ENCODE measurements around the gene CDK4. TPM values are rescaled to one million over a fixed set of nuclear protein-coding genes. Genes with fewer than 3 reads are reported as not detected.

CDK4 gene
- total RNA-seq, 1 experiment from 2014 or later: 210 TPM

DNA sequence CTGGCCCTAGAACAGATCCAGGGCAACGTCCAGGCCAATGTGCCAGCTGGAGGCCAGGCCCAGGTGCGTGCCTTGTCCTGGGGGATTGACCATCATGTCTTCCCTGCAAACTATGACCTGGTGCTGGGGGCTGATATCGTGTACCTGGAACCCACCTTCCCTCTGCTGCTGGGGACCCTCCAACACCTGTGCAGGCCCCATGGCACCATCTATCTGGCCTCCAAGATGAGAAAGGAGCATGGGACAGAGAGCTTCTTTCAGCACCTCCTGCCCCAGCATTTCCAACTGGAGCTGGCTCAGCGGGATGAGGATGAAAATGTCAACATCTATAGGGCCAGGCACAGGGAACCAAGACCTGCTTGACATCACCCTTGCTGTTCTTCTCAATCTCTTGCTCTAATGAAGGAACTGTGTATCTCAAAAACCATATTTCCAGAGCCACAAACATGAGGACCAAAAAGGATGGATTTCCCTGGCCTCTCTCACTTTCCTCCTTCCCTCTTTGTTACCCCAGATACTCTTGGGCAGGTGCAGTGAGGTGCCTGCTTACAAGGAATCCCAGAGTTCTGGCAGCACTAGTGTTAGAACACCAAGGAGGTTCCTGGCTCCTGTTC, 28.3 kb upstream of the CDK4 start:
- BruUV-seq (replicated peaks): no TSS peak
- no peaks in the 10 kb centered on the region for H3K4me1 ChIP-seq
- DNase-seq: no peak
- intact Hi-C loops (cut with micrococcal nuclease; ENCODE audit: unreplicated experiment): no loop called here
- Mint-ChIP-seq H3K9me3 (ENCODE audit: unreplicated experiment) (no peaks in the 10 kb centered on the region), H3K4me3 (ENCODE audit: unreplicated experiment) (no peak overlapping the region), H3K36me3 (ENCODE audit: insufficient read depth, unreplicated experiment) (peaks cover 15% of the 10 kb centered on the region), H3K4me1 (ENCODE audit: low read depth, unreplicated experiment) (no peaks in the 10 kb centered on the region), H3K27me3 (ENCODE audit: insufficient read depth, unreplicated experiment) (no peaks in the 10 kb centered on the region), H3K27ac (ENCODE audit: unreplicated experiment) (no peak overlapping the region)
- H3K27me3 ChIP-seq (replicated peaks; ENCODE audit: control insufficient read depth, insufficient read depth, low read length): no peaks in the 10 kb centered on the region
- TF ChIP-seq, protein P1, sequence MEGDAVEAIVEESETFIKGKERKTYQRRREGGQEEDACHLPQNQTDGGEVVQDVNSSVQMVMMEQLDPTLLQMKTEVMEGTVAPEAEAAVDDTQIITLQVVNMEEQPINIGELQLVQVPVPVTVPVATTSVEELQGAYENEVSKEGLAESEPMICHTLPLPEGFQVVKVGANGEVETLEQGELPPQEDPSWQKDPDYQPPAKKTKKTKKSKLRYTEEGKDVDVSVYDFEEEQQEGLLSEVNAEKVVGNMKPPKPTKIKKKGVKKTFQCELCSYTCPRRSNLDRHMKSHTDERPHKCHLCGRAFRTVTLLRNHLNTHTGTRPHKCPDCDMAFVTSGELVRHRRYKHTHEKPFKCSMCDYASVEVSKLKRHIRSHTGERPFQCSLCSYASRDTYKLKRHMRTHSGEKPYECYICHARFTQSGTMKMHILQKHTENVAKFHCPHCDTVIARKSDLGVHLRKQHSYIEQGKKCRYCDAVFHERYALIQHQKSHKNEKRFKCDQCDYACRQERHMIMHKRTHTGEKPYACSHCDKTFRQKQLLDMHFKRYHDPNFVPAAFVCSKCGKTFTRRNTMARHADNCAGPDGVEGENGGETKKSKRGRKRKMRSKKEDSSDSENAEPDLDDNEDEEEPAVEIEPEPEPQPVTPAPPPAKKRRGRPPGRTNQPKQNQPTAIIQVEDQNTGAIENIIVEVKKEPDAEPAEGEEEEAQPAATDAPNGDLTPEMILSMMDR (IDR thresholded peaks at IDR 0.05; ENCODE audit: insufficient read depth in 1 of 2, low read depth in 1 of 2, low read length in 1 of 2, severe bottlenecking in 1 of 2, unreplicated experiment in 1 of 2): no peak
- H3K9me3 ChIP-seq: no peaks in the 10 kb centered on the region
- CTCF ChIA-PET: interaction anchor here (1.0 to 1.2 kb wide), 2 partner anchors 8 to 21 kb away, joined by 3 read pairs; partner anchors contain the start of genes EEF1AKMT3 and METTL1
- H3K4me3 ChIP-seq (ENCODE audit: low read depth, low read length): no peak overlapping the region
- no peaks in the 10 kb centered on the region for H3K36me3 ChIP-seq (ENCODE audit: control insufficient read depth, insufficient read depth, low read length)
- POLR2A ChIA-PET: no interaction called here

DNA sequence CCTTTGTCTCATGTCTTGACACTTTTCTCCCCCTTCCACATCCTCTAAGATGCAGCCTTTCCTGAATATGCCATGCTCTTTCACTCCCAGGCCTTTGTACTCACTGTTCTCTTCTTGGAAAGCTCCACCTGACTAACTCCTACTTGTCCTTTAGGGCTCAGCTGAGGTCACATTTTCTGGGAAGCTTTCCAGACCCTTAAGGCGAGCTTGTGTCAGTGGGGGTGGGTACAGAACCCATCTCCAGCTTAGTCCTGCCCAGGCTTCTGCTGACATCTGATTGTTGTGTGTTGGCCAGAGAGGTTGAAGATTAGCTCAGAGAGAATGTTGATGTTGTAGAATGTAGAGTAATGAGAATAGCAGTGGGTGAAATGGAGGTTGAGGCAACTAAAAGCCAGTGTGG, 27.6 kb upstream of the CDK4 start:
- Mint-ChIP-seq H3K9me3 (ENCODE audit: unreplicated experiment) (no peaks in the 10 kb centered on the region), H3K27ac (ENCODE audit: unreplicated experiment) (no peak overlapping the region), H3K27me3 (ENCODE audit: insufficient read depth, unreplicated experiment) (no peaks in the 10 kb centered on the region), H3K4me1 (ENCODE audit: low read depth, unreplicated experiment) (no peaks in the 10 kb centered on the region), H3K4me3 (ENCODE audit: unreplicated experiment) (no peak overlapping the region), H3K36me3 (ENCODE audit: insufficient read depth, unreplicated experiment) (peaks cover 15% of the 10 kb centered on the region)
- Histone ChIP-seq H3K4me1 (no peaks in the 10 kb centered on the region), H3K4me3 (ENCODE audit: low read depth, low read length) (no peak overlapping the region), H3K36me3 (ENCODE audit: control insufficient read depth, insufficient read depth, low read length) (no peaks in the 10 kb centered on the region), H3K27me3 (replicated peaks; ENCODE audit: control insufficient read depth, insufficient read depth, low read length) (no peaks in the 10 kb centered on the region), H3K9me3 (no peaks in the 10 kb centered on the region)
- intact Hi-C loops (cut with micrococcal nuclease; ENCODE audit: unreplicated experiment): no loop called here
- TF ChIP-seq, protein P1 (IDR thresholded peaks at IDR 0.05; ENCODE audit: insufficient read depth in 1 of 2, low read depth in 1 of 2, low read length in 1 of 2, severe bottlenecking in 1 of 2, unreplicated experiment in 1 of 2): no peak
- POLR2A ChIA-PET: no interaction called here
- DNase-seq: no peak
- no TSS peak for BruUV-seq (replicated peaks)
- CTCF ChIA-PET: interaction anchor here (1.2 kb wide), 1 partner anchor 20 kb away, joined by 3 read pairs; no protein-coding TSS in a partner anchor

DNA sequence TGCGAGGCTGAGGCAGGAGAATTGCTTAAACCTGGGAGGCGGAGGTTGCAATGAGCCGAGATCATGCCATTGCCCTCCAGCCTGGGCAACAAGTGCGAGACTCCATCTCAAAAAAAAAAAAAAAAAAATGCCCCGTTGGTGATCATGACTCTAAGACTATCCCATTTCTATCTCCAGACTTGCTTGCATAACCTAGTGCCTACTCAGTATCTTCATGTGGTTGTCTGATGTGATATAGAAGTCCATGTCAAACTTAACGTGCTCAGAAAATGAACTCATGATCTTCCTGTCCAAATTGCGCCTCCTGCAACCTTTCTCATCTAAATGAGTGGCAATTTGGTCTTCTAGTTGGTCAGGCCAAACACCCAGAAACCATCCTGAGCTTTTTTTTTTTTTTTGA, 25.8 kb upstream of the CDK4 start:
- no peak for DNase-seq
- intact Hi-C loops (cut with micrococcal nuclease; ENCODE audit: unreplicated experiment): no loop called here
- POLR2A ChIA-PET: no interaction called here

More for the DNA sequence above, 25.8 kb upstream of the CDK4 start:
- Mint-ChIP-seq H3K4me3 (ENCODE audit: unreplicated experiment) (no peak overlapping the region), H3K27ac (ENCODE audit: unreplicated experiment) (no peak overlapping the region), H3K9me3 (ENCODE audit: unreplicated experiment) (no peaks in the 10 kb centered on the region), H3K27me3 (ENCODE audit: insufficient read depth, unreplicated experiment) (no peaks in the 10 kb centered on the region), H3K36me3 (ENCODE audit: insufficient read depth, unreplicated experiment) (peaks cover 9% of the 10 kb centered on the region), H3K4me1 (ENCODE audit: low read depth, unreplicated experiment) (no peaks in the 10 kb centered on the region)
- Histone ChIP-seq H3K4me3 (ENCODE audit: low read depth, low read length) (no peak overlapping the region), H3K27me3 (replicated peaks; ENCODE audit: control insufficient read depth, insufficient read depth, low read length) (no peaks in the 10 kb centered on the region), H3K9me3 (no peaks in the 10 kb centered on the region), H3K36me3 (ENCODE audit: control insufficient read depth, insufficient read depth, low read length) (no peaks in the 10 kb centered on the region), H3K4me1 (peaks cover 4% of the 10 kb centered on the region; the same call in 1 of the 2 replicates)
- no TSS peak for BruUV-seq (replicated peaks)
- CTCF ChIA-PET: no interaction called here
- TF ChIP-seq, protein P1 (IDR thresholded peaks at IDR 0.05; ENCODE audit: insufficient read depth in 1 of 2, low read depth in 1 of 2, low read length in 1 of 2, severe bottlenecking in 1 of 2, unreplicated experiment in 1 of 2): no peak
